ENCODE results near the gene PODXL2.

DNA sequence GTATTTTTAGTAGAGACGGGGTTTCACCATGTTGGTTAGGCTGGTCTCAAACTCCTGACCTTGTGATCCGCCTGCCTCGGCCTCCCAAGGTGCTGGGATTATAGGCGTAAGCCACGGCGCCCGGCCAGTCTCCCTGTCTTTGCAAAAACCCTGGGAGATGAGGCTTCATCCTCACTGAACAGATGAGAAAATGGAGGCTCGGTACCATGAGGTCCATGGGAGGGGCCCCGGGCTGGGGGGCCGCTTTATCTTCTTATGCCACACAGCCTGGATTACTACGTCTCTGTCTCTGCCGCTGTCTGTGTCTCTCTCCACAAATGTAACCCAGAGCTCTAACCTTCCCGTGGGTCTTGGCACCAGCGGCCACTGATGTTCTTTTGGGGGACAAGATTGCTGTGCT is 82.9 kb downstream of the PODXL2 start:
- TF ChIP-seq, protein P1, sequence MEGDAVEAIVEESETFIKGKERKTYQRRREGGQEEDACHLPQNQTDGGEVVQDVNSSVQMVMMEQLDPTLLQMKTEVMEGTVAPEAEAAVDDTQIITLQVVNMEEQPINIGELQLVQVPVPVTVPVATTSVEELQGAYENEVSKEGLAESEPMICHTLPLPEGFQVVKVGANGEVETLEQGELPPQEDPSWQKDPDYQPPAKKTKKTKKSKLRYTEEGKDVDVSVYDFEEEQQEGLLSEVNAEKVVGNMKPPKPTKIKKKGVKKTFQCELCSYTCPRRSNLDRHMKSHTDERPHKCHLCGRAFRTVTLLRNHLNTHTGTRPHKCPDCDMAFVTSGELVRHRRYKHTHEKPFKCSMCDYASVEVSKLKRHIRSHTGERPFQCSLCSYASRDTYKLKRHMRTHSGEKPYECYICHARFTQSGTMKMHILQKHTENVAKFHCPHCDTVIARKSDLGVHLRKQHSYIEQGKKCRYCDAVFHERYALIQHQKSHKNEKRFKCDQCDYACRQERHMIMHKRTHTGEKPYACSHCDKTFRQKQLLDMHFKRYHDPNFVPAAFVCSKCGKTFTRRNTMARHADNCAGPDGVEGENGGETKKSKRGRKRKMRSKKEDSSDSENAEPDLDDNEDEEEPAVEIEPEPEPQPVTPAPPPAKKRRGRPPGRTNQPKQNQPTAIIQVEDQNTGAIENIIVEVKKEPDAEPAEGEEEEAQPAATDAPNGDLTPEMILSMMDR (IDR thresholded peaks at IDR 0.05): no peak
- no peak for TF ChIP-seq POLR2A (IDR thresholded peaks at IDR 0.05)

Measured in uterus (tissue), 2 donors.